ENCODE results near the gene RAF1.

DNA sequence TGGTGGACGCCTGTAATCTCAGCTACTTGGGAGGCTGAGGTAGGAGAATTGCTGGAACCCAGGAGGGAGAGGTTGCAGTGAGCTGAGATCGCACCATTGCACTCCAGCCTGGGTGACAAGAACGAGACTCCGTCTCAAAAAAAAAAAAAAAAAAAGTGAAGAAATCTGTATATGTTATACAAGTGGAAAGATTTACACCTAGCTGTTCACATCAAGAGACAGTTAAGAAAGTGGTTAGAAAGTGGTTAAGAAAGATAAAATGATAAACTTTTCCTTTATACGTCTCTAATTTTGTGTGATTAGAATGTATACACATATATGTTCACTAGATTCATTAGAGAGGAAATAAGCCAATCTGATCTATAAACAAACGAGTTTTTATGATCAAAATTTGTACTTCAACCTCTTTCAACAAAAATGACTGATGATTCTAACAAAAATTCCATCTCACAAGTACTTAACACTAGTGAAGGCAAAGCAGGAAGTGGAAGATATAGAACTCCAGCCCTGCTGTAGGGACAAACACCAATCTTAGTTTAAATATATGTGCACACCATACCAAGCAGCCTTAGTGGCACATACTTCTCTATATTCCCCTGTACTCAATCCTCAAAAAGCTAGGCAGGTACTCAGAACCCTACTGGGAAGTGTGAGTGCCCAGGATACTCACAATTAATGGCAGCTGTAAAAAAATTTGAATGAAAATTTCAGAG is 51.2 kb downstream of the RAF1 start:
- TF ChIP-seq NFRKB (IDR thresholded peaks at IDR 0.05) (no peak), LEF1 (IDR thresholded peaks at IDR 0.05; ENCODE audit: borderline replicate concordance) (no peak), TARDBP (IDR thresholded peaks at IDR 0.05) (no peak), HDGF (IDR thresholded peaks at IDR 0.05; ENCODE audit: borderline replicate concordance) (no peak), ELF4 (IDR thresholded peaks at IDR 0.05) (no peak)

All from HEK293T (cell line).